GM06990 (cell line): ENCODE measurements around the gene SBF2.
A peak's percentile ranks its signal among the peaks of the same experiment; 100 is the strongest.

Experiments
- DNase-seq: peaks from one replicate; pipeline ENCODE4 v3.0.0-alpha.2; 2011; ENCODE audit not compliant: insufficient read length; ENCODE audit errors: extremely low read depth
- H3K27me3 ChIP-seq: replicated peaks from 2 replicates; pipeline ENCODE4 v1.6.0; 2011; ENCODE audit warnings: low read length; ENCODE audit not compliant: control insufficient read depth, insufficient read depth
- H3K36me3 ChIP-seq: 2 replicates; pipeline ENCODE4 v1.5.1; 2011; ENCODE audit warnings: low read length; ENCODE audit not compliant: control insufficient read depth, insufficient read depth
- H3K4me3 ChIP-seq: replicated peaks from 2 replicates; pipeline ENCODE4 v1.5.1; 2011; ENCODE audit warnings: low read depth, mild to moderate bottlenecking, control low read depth, low read length
- CTCF ChIP-seq: IDR thresholded peaks from 2 replicates; pipeline ENCODE4 v1.5.1; 2011; ENCODE audit warnings: low read length, control low read depth, mild to moderate bottlenecking, inconsistent platforms; ENCODE audit not compliant: insufficient read depth, poor library complexity, severe bottlenecking

SBF2 gene

GRCh38 chr11:9839550-9839949 is 454.5 kb downstream of the SBF2 start:
- Histone ChIP-seq H3K27me3 (no peaks in the 10 kb centered on the region), H3K36me3 (no peaks in the 10 kb centered on the region), H3K4me3 (no peak overlapping the region)
- no peak for DNase-seq
- TF ChIP-seq CTCF = no peak

- H3K27me3 ChIP-seq = no peaks in the 10 kb centered on the region
- H3K36me3 ChIP-seq = no peaks in the 10 kb centered on the region
- DNase-seq = peak; percentile 30
- TF ChIP-seq CTCF = no peak
- no peak overlapping the region for H3K4me3 ChIP-seq
These were observed 455.1 kb downstream of the SBF2 start for GRCh38 chr11:9838961-9839360.

- Histone ChIP-seq H3K27me3 (no peaks in the 10 kb centered on the region), H3K4me3 (no peak overlapping the region), H3K36me3 (no peaks in the 10 kb centered on the region)
- no peak for DNase-seq
- TF ChIP-seq CTCF = no peak
These were observed 455.8 kb downstream of the SBF2 start for GRCh38 chr11:9838229-9838628.

GRCh38 chr11:9834291-9834690 is 459.7 kb downstream of the SBF2 start:
- TF ChIP-seq CTCF = no peak
- Histone ChIP-seq H3K36me3 (no peaks in the 10 kb centered on the region), H3K4me3 (no peak overlapping the region), H3K27me3 (no peaks in the 10 kb centered on the region)
- no peak for DNase-seq

- no peaks in the 10 kb centered on the region for H3K27me3 ChIP-seq
- no peak for TF ChIP-seq CTCF
- no peaks in the 10 kb centered on the region for H3K36me3 ChIP-seq
- DNase-seq = no peak
- no peak overlapping the region for H3K4me3 ChIP-seq
These were observed 462.9 kb downstream of the SBF2 start for GRCh38 chr11:9831122-9831521.

GRCh38 chr11:9827708-9828107 is 466.3 kb downstream of the SBF2 start:
- no peaks in the 10 kb centered on the region for H3K27me3 ChIP-seq
- H3K4me3 ChIP-seq = no peak overlapping the region
- no peak for TF ChIP-seq CTCF
- H3K36me3 ChIP-seq = no peaks in the 10 kb centered on the region
- no peak for DNase-seq
